K562 (cell line): ENCODE results near the gene NDUFAF4. TPM values are rescaled to one million over a fixed set of nuclear protein-coding genes. Genes with fewer than 3 reads are reported as not detected.

ENCODE experiments used
- ATAC-seq: fragments of 200-7000 bp; cut with Tn5 transposase; 3 replicates; pipeline ENCODE4 v1.9.1; 2020; ENCODE audit warnings: moderate library complexity
- BruUV-seq: library from RNA; stranded (reverse); fragments of 400-500 nt; replicated peaks from 2 replicates; lab custom pipeline; 2021; lab: Mats Ljungman, UMichigan
- CTCF ChIA-PET: fragments of 300-600 bp; formaldehyde crosslinking; extraction: SDS; loops from one replicate; lab custom pipeline; 2021; ENCODE audit warnings: low intra/inter-chr PET ratio; lab: Yijun Ruan, JAX
- POLR2A ChIA-PET: fragments of 300-600, 350-650 bp; sonication (Branson Sonifier 250); formaldehyde crosslinking; extraction: SDS; loops from one replicate; lab custom pipeline; 2021; ENCODE audit warnings: antibody characterized with exemption, inconsistent platforms; lab: Yijun Ruan, JAX
- DNase-seq, 4 experiments: peaks; one replicate each; pipeline versions ENCODE4 v3.0.0 to v3.0.0-alpha.2; 2011 to 2018; ENCODE audit warnings: low spot score in 3 of 4, mixed read lengths in 3 of 4; ENCODE audit errors: extremely low read depth in 1 of 4
- FAIRE-seq: peaks from 2 replicates; lab custom pipeline; 2011; peaks lifted over from hg19 to GRCh38; lab: Jason Lieb, UNC
- H2AFZ ChIP-seq: 2 replicates; pipeline ENCODE4 v1.6.0; 2011; ENCODE audit warnings: low read depth, low read length, control low read depth, inconsistent platforms
- H3K27ac ChIP-seq: fragments of 200-600 bp; 3 replicates; pipeline ENCODE4 v1.8.0; 2011; ENCODE audit warnings: low read depth, mild to moderate bottlenecking, control low read depth, inconsistent platforms, low read length, moderate library complexity, mixed read lengths; ENCODE audit errors: extremely low read depth
- H3K27me3 ChIP-seq, 2 experiments: fragments of 300-600 bp in 1 of 2; 2 replicates in 1 of 2; 3 replicates in 1 of 2; pipeline versions ENCODE4 v1.6.0 to v1.8.0; 2011; ENCODE audit warnings: inconsistent platforms in 2 of 2, low read length in 2 of 2, mild to moderate bottlenecking in 1 of 2, mixed read lengths in 1 of 2, moderate library complexity in 1 of 2; ENCODE audit not compliant: control insufficient read depth in 2 of 2, insufficient read depth in 2 of 2
- H3K36me3 ChIP-seq: fragments of 300-600 bp; 3 replicates; pipeline ENCODE4 v1.8.0; 2011; ENCODE audit warnings: mild to moderate bottlenecking, low read length, inconsistent platforms; ENCODE audit not compliant: control insufficient read depth, insufficient read depth
- H3K4me1 ChIP-seq, 2 experiments: fragments of 200-600 bp in 1 of 2; replicated peaks in 1 of 2; 2 replicates in 1 of 2; 3 replicates in 1 of 2; pipeline versions ENCODE4 v1.5.1 to v1.8.0; 2011; ENCODE audit warnings: inconsistent platforms in 2 of 2, low read length in 2 of 2, mild to moderate bottlenecking in 1 of 2, mixed read lengths in 1 of 2, moderate library complexity in 1 of 2; ENCODE audit not compliant: control insufficient read depth in 2 of 2, insufficient read depth in 2 of 2
- H3K4me2 ChIP-seq: 2 replicates; pipeline ENCODE4 v1.6.1; 2011; ENCODE audit warnings: low read length, control low read depth, inconsistent platforms, mixed read lengths; ENCODE audit not compliant: insufficient read depth
- H3K4me3 ChIP-seq: fragments of 200-600 bp; sonication (generic), shearing (Covaris generic); 2 replicates; pipeline ENCODE4 v1.5.1; 2016; ENCODE audit warnings: control low read depth, inconsistent platforms
- H3K79me2 ChIP-seq: fragments of 200-600 bp; 3 replicates; pipeline ENCODE4 v1.8.0; 2011; ENCODE audit warnings: low read length, inconsistent platforms; ENCODE audit not compliant: control insufficient read depth, insufficient read depth
- H3K9ac ChIP-seq, 2 experiments: 2 replicates each; pipeline versions ENCODE4 v1.6.0 to v1.6.1; 2011; ENCODE audit warnings: low read depth in 2 of 2, low read length in 2 of 2, control low read depth in 1 of 2, inconsistent platforms in 1 of 2, mild to moderate bottlenecking in 1 of 2, mixed read lengths in 1 of 2; ENCODE audit not compliant: insufficient read depth in 1 of 2
- H3K9me1 ChIP-seq: one replicate; pipeline ENCODE4 v1.6.0; 2011; ENCODE audit warnings: inconsistent platforms, mild to moderate bottlenecking, low read length, moderate library complexity; ENCODE audit not compliant: control insufficient read depth, insufficient read depth
- H3K9me3 ChIP-seq: replicated peaks from 2 replicates; pipeline ENCODE4 v1.5.1; 2011; ENCODE audit warnings: low read depth, low read length, inconsistent platforms; ENCODE audit not compliant: control insufficient read depth, insufficient read depth
- H4K20me1 ChIP-seq: replicated peaks from 2 replicates; pipeline ENCODE4 v1.6.1; 2011; ENCODE audit warnings: low read length, inconsistent platforms, mixed read lengths; ENCODE audit not compliant: control insufficient read depth, insufficient read depth
- CBX1 ChIP-seq: sonication (generic); IDR thresholded peaks from 2 replicates; pipeline ENCODE4 v1.6.1; 2016; ENCODE audit warnings: antibody characterized with exemption, low read depth, mild to moderate bottlenecking
- GABPA ChIP-seq: fragments of 200-800 bp; sonication (Bioruptor generic); conservative IDR thresholded peaks from 2 replicates; pipeline ENCODE4 v1.6.1; 2016; ENCODE audit warnings: low read depth, missing genetic modification characterization, missing compliant biosample characterization
- HSF4 ChIP-seq: fragments of 250-450 bp; sonication (Bioruptor Pico); IDR thresholded peaks from 2 replicates; pipeline ENCODE4 v2.1.2; 2022; ENCODE audit warnings: mild to moderate bottlenecking, moderate library complexity, borderline replicate concordance
- MTF1 ChIP-seq: fragments of 250-450 bp; sonication (Bioruptor Pico); IDR thresholded peaks from 2 replicates; pipeline ENCODE4 v1.9.0; 2021; ENCODE audit warnings: moderate library complexity, mild to moderate bottlenecking, inconsistent platforms, borderline replicate concordance
- POLR2AphosphoS2 ChIP-seq: IDR thresholded peaks from 2 replicates; pipeline ENCODE4 v1.6.1; 2012; ENCODE audit warnings: low read length, improper control_type of control experiment
- POLR2B ChIP-seq: fragments of 450-650 bp; IDR thresholded peaks from 2 replicates; pipeline ENCODE4 v1.6.1; 2018; ENCODE audit warnings: low read depth; ENCODE audit not compliant: partially characterized antibody
- RBM14 ChIP-seq: fragments of 200-400 bp; formaldehyde crosslinking; IDR thresholded peaks from 2 replicates; pipeline ENCODE4 v1.6.1; 2018; ENCODE audit warnings: low read depth, mild to moderate bottlenecking, low read length, moderate library complexity, borderline replicate concordance; ENCODE audit not compliant: insufficient read depth
- SAP30 ChIP-seq: fragments of 200-600 bp; sonication (generic); IDR thresholded peaks from 2 replicates; pipeline ENCODE4 v1.6.1; 2012; ENCODE audit warnings: borderline replicate concordance, low read depth, mild to moderate bottlenecking, moderate library complexity, low read length, control low read depth, inconsistent platforms; ENCODE audit not compliant: insufficient read depth, poor library complexity, severe bottlenecking
- ZNF436 ChIP-seq: fragments of 250-450, 450-650 bp; sonication (Bioruptor Pico); formaldehyde crosslinking; IDR thresholded peaks from 2 replicates; pipeline ENCODE4 v1.7.0; 2020; ENCODE audit warnings: mild to moderate bottlenecking
- WGBS: fragments of 100-300 bp; shearing (Covaris generic); methylation state at CpG from one replicate; pipeline ENCODE4 v1.1.6; 2016; ENCODE audit warnings: low coverage, mixed read lengths; ENCODE audit not compliant: insufficient coverage; ENCODE audit errors: missing lambda C conversion rate; 5-methylcytosine and 5-hydroxymethylcytosine counted together
- in situ Hi-C: fragments of 300-500 bp; cut with MboI; formaldehyde crosslinking; loops from 4 replicates; pipeline ENCODE4 v1.15.0; 2018; ENCODE audit warnings: inconsistent platforms, mixed read lengths
- intact Hi-C: fragments of 100-400 bp; cut with micrococcal nuclease; formaldehyde crosslinking; loops from 2 replicates; pipeline ENCODE4 v1.14.2; 2022
- polyA plus RNA-seq, 8 experiments: library from polyadenylated mRNA; depleted of rRNA in 4 of 8; stranded (reverse) in 5 of 8; unstranded in 3 of 8; fragments of >200 nt; fragmentation: Nextera tagmentation in 2 of 8; fragmentation: Illumina TruSeq in 1 of 8; extraction: Ambion mirVana in 2 of 8; extraction: Trizol in 1 of 8; gene quantifications; 2 replicates each; pipeline versions ENCODE4 v1.2.1 to v1.2.3, GENCODE V29; 2011 to 2014; ENCODE audit warnings: inconsistent platforms in 1 of 8, missing spikeins in 1 of 8
- total RNA-seq, 7 experiments: library from RNA; depleted of rRNA in 6 of 7; stranded (reverse); fragments of >200 nt in 6 of 7; fragmentation: Illumina TruSeq in 2 of 7; extraction: Trizol in 2 of 7; gene quantifications; 2 replicates each; pipeline versions ENCODE4 v1.2.1 to v1.2.3, GENCODE V29; 2011 to 2021; ENCODE audit warnings: low replicate concordance in 1 of 7
- TF ChIP-seq, protein P1 (sequence below): fragments of 450-650 bp; formaldehyde crosslinking; IDR thresholded peaks from 2 replicates; pipeline ENCODE4 v1.4.0; 2020; ENCODE audit warnings: mild to moderate bottlenecking, moderate library complexity
- TF ChIP-seq, protein P2 (sequence below): fragments of 450-650 bp; formaldehyde crosslinking; conservative IDR thresholded peaks from 2 replicates; pipeline ENCODE4 v1.4.0; 2022; ENCODE audit warnings: mild to moderate bottlenecking, missing genetic modification characterization

Gene NDUFAF4
- total and polyA plus RNA-seq, 9 of the 15 experiments (the other 6 are each of a cell fraction or from before 2014, with no cell fraction given), result 45.0 to 418 (median 136) TPM

DNA sequence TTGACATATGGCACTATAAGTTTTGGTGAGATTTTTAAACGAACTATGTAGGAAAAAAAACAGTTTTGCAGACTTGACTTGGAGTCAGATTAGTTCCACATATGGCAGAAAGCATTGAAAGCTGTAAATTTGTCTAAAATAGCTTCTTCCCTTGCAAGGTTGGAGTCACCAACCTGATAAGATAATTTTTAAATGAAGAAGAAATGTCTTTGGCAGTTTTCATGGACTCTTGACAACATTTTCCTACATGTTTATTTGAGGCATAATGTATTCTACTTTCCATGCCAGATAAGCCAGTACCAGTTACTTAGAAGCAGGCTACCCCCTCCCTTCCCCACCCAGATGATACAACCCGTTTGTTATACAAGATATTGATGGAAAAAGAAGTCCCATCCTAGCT, 32.0 kb upstream of the NDUFAF4 start:
- no peaks in the 10 kb centered on the region for H4K20me1 ChIP-seq
- H3K27ac ChIP-seq, result no peak overlapping the region
- ChIA-PET POLR2A (no interaction called here), CTCF (no interaction called here)
- no peak for ATAC-seq
- no peaks in the 10 kb centered on the region for H3K27me3 ChIP-seq
- no peaks in the 10 kb centered on the region for H3K36me3 ChIP-seq
- H3K4me2 ChIP-seq, result no peak overlapping the region
- H3K9ac ChIP-seq, result no peak overlapping the region
- TF ChIP-seq HSF4 (CRISPR knock-in tag) (no peak), RBM14 (no peak), SAP30 (no peak), POLR2B (no peak), MTF1 (no peak), ZNF436 (CRISPR knock-in tag) (no peak), GABPA (no peak), CBX1 (no peak), POLR2AphosphoS2 (no peak)
- TF ChIP-seq, protein P1, sequence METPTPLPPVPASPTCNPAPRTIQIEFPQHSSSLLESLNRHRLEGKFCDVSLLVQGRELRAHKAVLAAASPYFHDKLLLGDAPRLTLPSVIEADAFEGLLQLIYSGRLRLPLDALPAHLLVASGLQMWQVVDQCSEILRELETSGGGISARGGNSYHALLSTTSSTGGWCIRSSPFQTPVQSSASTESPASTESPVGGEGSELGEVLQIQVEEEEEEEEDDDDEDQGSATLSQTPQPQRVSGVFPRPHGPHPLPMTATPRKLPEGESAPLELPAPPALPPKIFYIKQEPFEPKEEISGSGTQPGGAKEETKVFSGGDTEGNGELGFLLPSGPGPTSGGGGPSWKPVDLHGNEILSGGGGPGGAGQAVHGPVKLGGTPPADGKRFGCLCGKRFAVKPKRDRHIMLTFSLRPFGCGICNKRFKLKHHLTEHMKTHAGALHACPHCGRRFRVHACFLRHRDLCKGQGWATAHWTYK (CRISPR knock-in tag), result no peak
- TF ChIP-seq, protein P2, sequence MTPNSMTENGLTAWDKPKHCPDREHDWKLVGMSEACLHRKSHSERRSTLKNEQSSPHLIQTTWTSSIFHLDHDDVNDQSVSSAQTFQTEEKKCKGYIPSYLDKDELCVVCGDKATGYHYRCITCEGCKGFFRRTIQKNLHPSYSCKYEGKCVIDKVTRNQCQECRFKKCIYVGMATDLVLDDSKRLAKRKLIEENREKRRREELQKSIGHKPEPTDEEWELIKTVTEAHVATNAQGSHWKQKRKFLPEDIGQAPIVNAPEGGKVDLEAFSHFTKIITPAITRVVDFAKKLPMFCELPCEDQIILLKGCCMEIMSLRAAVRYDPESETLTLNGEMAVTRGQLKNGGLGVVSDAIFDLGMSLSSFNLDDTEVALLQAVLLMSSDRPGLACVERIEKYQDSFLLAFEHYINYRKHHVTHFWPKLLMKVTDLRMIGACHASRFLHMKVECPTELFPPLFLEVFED (CRISPR knock-in tag), result no peak
- no peak for DNase-seq
- WGBS, result 0% methylated on average over 2 of the region's 2 CpGs
- H2AFZ ChIP-seq, result no peak overlapping the region
- H3K4me3 ChIP-seq, result no peak overlapping the region
- intact Hi-C loops (loop anchor here (10.0 kb wide), 2 partner anchors 405 to 1415 kb away; partner anchors contain the start of gene UFL1), in situ Hi-C loops (no loop called here)
- no TSS peak for BruUV-seq
- no peaks in the 10 kb centered on the region for H3K9me1 ChIP-seq
- FAIRE-seq, result no peak
- no peaks in the 10 kb centered on the region for H3K9me3 ChIP-seq
- H3K79me2 ChIP-seq, result no peaks in the 10 kb centered on the region
- peaks cover 3 to 25% of the 10 kb centered on the region in 2 experiments for H3K4me1 ChIP-seq
